WTC11 (cell line): ENCODE data around the gene SELENOK. TPM values are rescaled to one million over a fixed set of nuclear protein-coding genes. Genes with fewer than 3 reads are reported as not detected.

Experiments
- ARID4B ChIP-seq: sonication (generic); formaldehyde crosslinking; IDR thresholded peaks from 2 replicates; pipeline ENCODE4 v1.8.0; 2023; ENCODE audit warnings: missing genetic modification reagents, mild to moderate bottlenecking, borderline replicate concordance
- ATF6 ChIP-seq: sonication (generic); formaldehyde crosslinking; IDR thresholded peaks from 2 replicates; pipeline ENCODE4 v1.8.1; 2023; ENCODE audit warnings: mild to moderate bottlenecking, missing genetic modification reagents
- CBFB ChIP-seq: sonication (generic); formaldehyde crosslinking; IDR thresholded peaks from 2 replicates; pipeline ENCODE4 v1.8.1; 2022; ENCODE audit warnings: mild to moderate bottlenecking, low read depth, missing genetic modification reagents
- CDX4 ChIP-seq: fragments of 250-450 bp; sonication (Bioruptor Pico); IDR thresholded peaks from 2 replicates; pipeline ENCODE4 v1.9.0; 2021; ENCODE audit warnings: moderate library complexity, mild to moderate bottlenecking, inconsistent platforms, borderline replicate concordance
- E2F4 ChIP-seq: sonication (generic); formaldehyde crosslinking; IDR thresholded peaks from 2 replicates; pipeline ENCODE4 v1.8.1; 2022; ENCODE audit warnings: low read depth, mild to moderate bottlenecking, moderate library complexity, missing genetic modification reagents, borderline replicate concordance
- IRF2 ChIP-seq: sonication (generic); formaldehyde crosslinking; IDR thresholded peaks from 2 replicates; pipeline ENCODE4 v1.8.0; 2022; ENCODE audit warnings: low read depth, missing genetic modification reagents, borderline replicate concordance
- JAZF1 ChIP-seq: fragments of 250-450 bp; sonication (Bioruptor Pico); IDR thresholded peaks from 2 replicates; pipeline ENCODE4 v1.9.0; 2021; ENCODE audit warnings: moderate library complexity, mild to moderate bottlenecking, inconsistent platforms
- JUN ChIP-seq: sonication (generic); formaldehyde crosslinking; IDR thresholded peaks from 2 replicates; pipeline ENCODE4 v1.8.0; 2023; ENCODE audit warnings: mild to moderate bottlenecking, missing genetic modification reagents
- MXD4 ChIP-seq: fragments of 250-450 bp; sonication (Bioruptor Pico); IDR thresholded peaks from 2 replicates; pipeline ENCODE4 v1.8.0; 2021; ENCODE audit warnings: mild to moderate bottlenecking, moderate library complexity, borderline replicate concordance
- NR2C2 ChIP-seq: sonication (generic); formaldehyde crosslinking; IDR thresholded peaks from 2 replicates; pipeline ENCODE4 v1.8.0; 2022; ENCODE audit warnings: mild to moderate bottlenecking, missing genetic modification reagents
- OVOL2 ChIP-seq: fragments of 250-450 bp; sonication (Bioruptor Pico); IDR thresholded peaks from 2 replicates; pipeline ENCODE4 v1.9.0; 2021; ENCODE audit warnings: mild to moderate bottlenecking, borderline replicate concordance
- SMAD3 ChIP-seq: sonication (generic); formaldehyde crosslinking; IDR thresholded peaks from 2 replicates; pipeline ENCODE4 v1.8.0; 2022; ENCODE audit warnings: missing genetic modification reagents, mild to moderate bottlenecking, borderline replicate concordance
- USF2 ChIP-seq: sonication (generic); formaldehyde crosslinking; IDR thresholded peaks from 2 replicates; pipeline ENCODE4 v1.8.1; 2023; ENCODE audit warnings: mild to moderate bottlenecking, missing genetic modification reagents, moderate library complexity
- ZBTB43 ChIP-seq: sonication (generic); formaldehyde crosslinking; IDR thresholded peaks from 2 replicates; pipeline ENCODE4 v1.8.1; 2023; ENCODE audit warnings: mild to moderate bottlenecking, missing genetic modification reagents
- ZNF232 ChIP-seq: sonication (generic); formaldehyde crosslinking; IDR thresholded peaks from 2 replicates; pipeline ENCODE4 v1.8.0; 2022; ENCODE audit warnings: mild to moderate bottlenecking, missing genetic modification reagents
- ZNF281 ChIP-seq: sonication (generic); formaldehyde crosslinking; IDR thresholded peaks from 2 replicates; pipeline ENCODE4 v1.8.0; 2023; ENCODE audit warnings: mild to moderate bottlenecking, missing genetic modification reagents
- ZNF396 ChIP-seq: fragments of 250-450 bp; sonication (Bioruptor Pico); IDR thresholded peaks from 2 replicates; pipeline ENCODE4 v1.8.0; 2021; ENCODE audit warnings: mild to moderate bottlenecking, moderate library complexity, borderline replicate concordance
- ZNF416 ChIP-seq: fragments of 250-450 bp; sonication (Bioruptor Pico); IDR thresholded peaks from 2 replicates; pipeline ENCODE4 v1.9.0; 2021; ENCODE audit warnings: mild to moderate bottlenecking, inconsistent platforms
- ZNF512 ChIP-seq: sonication (generic); formaldehyde crosslinking; IDR thresholded peaks from 2 replicates; pipeline ENCODE4 v1.8.1; 2022; ENCODE audit warnings: missing genetic modification reagents, borderline replicate concordance
- ZNF671 ChIP-seq: fragments of 250-450 bp; sonication (Bioruptor Pico); IDR thresholded peaks from 2 replicates; pipeline ENCODE4 v1.8.0; 2021; ENCODE audit warnings: mild to moderate bottlenecking
- total RNA-seq: library from RNA; stranded (reverse); gene quantifications from 3 replicates; pipeline ENCODE4 v1.2.3, GENCODE V29; 2021

The SELENOK gene
- total RNA-seq, 1 experiment from 2014 or later = 38.7 TPM

GRCh38 chr3:53846134-53846850 is 45.4 kb downstream of the SELENOK start, which contains the start of the genes CHDH and IL17RB (continued):
- no peak for TF ChIP-seq ZNF671 (CRISPR knock-in tag)
- TF ChIP-seq CBFB (CRISPR knock-in tag) = no peak
- peak; percentile 93 for TF ChIP-seq E2F4 (CRISPR knock-in tag)
- no peak for TF ChIP-seq OVOL2 (CRISPR knock-in tag)
- no peak for TF ChIP-seq JAZF1 (CRISPR knock-in tag)
- TF ChIP-seq ATF6 (CRISPR knock-in tag) = no peak
- TF ChIP-seq ZNF281 = peak; percentile 39; the same call in 1 of the 2 replicates
- TF ChIP-seq CDX4 (CRISPR knock-in tag) = no peak
- TF ChIP-seq ZBTB43 (CRISPR knock-in tag) = peak; percentile 74; the same call in 1 of the 2 replicates
- peak; percentile 55 for TF ChIP-seq USF2 (CRISPR knock-in tag)
- TF ChIP-seq MXD4 (CRISPR knock-in tag) = no peak
- TF ChIP-seq JUN (CRISPR knock-in tag) = peak; percentile 70; the same call in 1 of the 2 replicates
- TF ChIP-seq ARID4B (CRISPR knock-in tag) = no peak
- no peak for TF ChIP-seq ZNF416 (CRISPR knock-in tag)
- no peak for TF ChIP-seq ZNF396 (CRISPR knock-in tag)
- peak; percentile 66; the same call in 1 of the 2 replicates for TF ChIP-seq SMAD3 (CRISPR knock-in tag)
- TF ChIP-seq NR2C2 (CRISPR knock-in tag) = no peak
- no peak for TF ChIP-seq IRF2 (CRISPR knock-in tag)
- peak; percentile 46; the same call in 1 of the 2 replicates for TF ChIP-seq ZNF232 (CRISPR knock-in tag)
- TF ChIP-seq ZNF512 (CRISPR knock-in tag) = no peak
